ENCODE data around the gene HMCN2. TPM values are rescaled to one million over a fixed set of nuclear protein-coding genes. Genes with fewer than 3 reads are reported as not detected.

The HMCN2 gene
- total and polyA plus RNA-seq, 2 of the 4 experiments (the other 2 are of a cell fraction): 0.02 TPM; not detected in 1

DNA sequence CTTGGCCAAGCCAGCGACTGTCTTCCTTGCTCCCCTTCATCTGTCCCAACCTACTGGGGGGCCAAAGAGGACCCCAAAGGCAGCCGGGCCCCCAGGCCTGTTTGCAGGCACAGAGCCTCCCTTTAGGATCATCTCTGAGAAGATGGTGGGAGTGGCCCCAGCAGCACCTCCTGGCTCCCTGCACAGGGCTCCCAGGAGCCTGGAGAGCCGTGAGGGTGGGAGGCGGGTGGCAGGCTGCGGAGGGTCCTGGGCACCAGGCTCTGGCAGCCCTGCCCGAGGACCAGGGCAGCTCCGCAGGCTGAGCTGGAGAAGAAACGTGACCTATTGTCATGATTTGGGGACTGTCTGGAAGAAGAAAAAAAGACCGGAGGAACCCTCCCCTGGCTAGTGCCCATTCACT lies 212.6 kb downstream of the HMCN2 start:
- no peak overlapping the region for H2BK15ac ChIP-seq (ENCODE audit: low read depth, low read length)
- ChIA-PET CTCF (interaction anchor here (0.6 kb wide), 1 partner anchor 43 kb away, joined by 4 read pairs; no protein-coding TSS in a partner anchor), POLR2A (ENCODE audit: unreplicated experiment) (no interaction called here)
- intact Hi-C loops (cut with micrococcal nuclease) (no loop called here), in situ Hi-C loops (cut with MboI; ENCODE audit: low sequenced_read_pairs) (no loop called here), dilution Hi-C loops (cut with HindIII; ENCODE audit: low sequenced_read_pairs, unreplicated experiment) (no loop called here)
- H3K4me3 ChIP-seq (ENCODE audit: insufficient read depth, low read depth, low read length): no peak overlapping the region
- H2AFZ ChIP-seq (replicated peaks; ENCODE audit: low read length, poor library complexity): no peak overlapping the region
- H2AK9ac ChIP-seq (replicated peaks; ENCODE audit: low read depth, low read length, poor library complexity): no peak overlapping the region
- H3K18ac ChIP-seq (ENCODE audit: low read depth, low read length): no peak overlapping the region
- no peak overlapping the region for H3K56ac ChIP-seq (ENCODE audit: extremely low read depth, insufficient read depth, low read length)
- H2BK120ac ChIP-seq (ENCODE audit: low read depth, low read length): no peak overlapping the region
- no peak overlapping the region for H3K4ac ChIP-seq (ENCODE audit: low read depth, low read length)
- no peaks in the 10 kb centered on the region for H3K9me3 ChIP-seq (ENCODE audit: control insufficient read depth, insufficient read depth, low read length)
- no peak overlapping the region for H3K23ac ChIP-seq (ENCODE audit: low read depth, low read length)
- no TSS peak for BruUV-seq (replicated peaks)
- no peak overlapping the region for H3K27ac ChIP-seq (ENCODE audit: insufficient read depth, low read length)
- no peaks in the 10 kb centered on the region for H4K20me1 ChIP-seq (ENCODE audit: insufficient read depth, low read length)
- no peak overlapping the region for H4K5ac ChIP-seq (ENCODE audit: low read depth, low read length)
- H3K79me1 ChIP-seq (ENCODE audit: low read depth in 1 of 2, low read length in 2 of 2): no peaks in the 10 kb centered on the region
- TF ChIP-seq RFX5 (IDR thresholded peaks at IDR 0.05; ENCODE audit: low read depth, low read length) (no peak), MAFK (IDR thresholded peaks at IDR 0.05; ENCODE audit: low read depth, low read length) (no peak), NFE2L2 (IDR thresholded peaks at IDR 0.05; ENCODE audit: low read depth, low read length) (no peak)
- H3K9ac ChIP-seq (ENCODE audit: low read depth, low read length): no peak overlapping the region
- H2BK20ac ChIP-seq (ENCODE audit: low read depth, low read length): no peak overlapping the region
- no peak overlapping the region for H2AK5ac ChIP-seq (ENCODE audit: low read depth, low read length)
- H3K9me1 ChIP-seq (ENCODE audit: insufficient read depth, low read length): no peaks in the 10 kb centered on the region
- no peaks in the 10 kb centered on the region for H3K36me3 ChIP-seq (ENCODE audit: control insufficient read depth, insufficient read depth, low read length)
- no peak overlapping the region for H4K91ac ChIP-seq (ENCODE audit: insufficient read depth, low read depth, low read length)
- peaks cover 20% of the 10 kb centered on the region for H3K27me3 ChIP-seq (ENCODE audit: control insufficient read depth, insufficient read depth, low read length)
- WGBS, 2 experiments (ENCODE audit: extremely low coverage in 2 of 2, insufficient read length in 1 of 2): no CpG with 5 or more reads among the region's 9 CpGs
- no peak for ATAC-seq (ENCODE audit: low read depth)
- H3K4me2 ChIP-seq (ENCODE audit: low read depth, low read length): no peak overlapping the region
- no peak overlapping the region for H4K8ac ChIP-seq (ENCODE audit: low read depth in 2 of 2, low read length in 2 of 2)
- no peak overlapping the region for H3K14ac ChIP-seq (replicated peaks; ENCODE audit: low read depth, low read length)
- no peaks in the 10 kb centered on the region for H3K4me1 ChIP-seq (ENCODE audit: control insufficient read depth, insufficient read depth, low read length)
- no peak overlapping the region for H2BK5ac ChIP-seq (ENCODE audit: low read depth, low read length, poor library complexity, severe bottlenecking)
- no peak for DNase-seq
